Mucosa of stomach (tissue), 1 donor: ENCODE measurements around the gene PLEKHG1.

Experiments
- H3K27me3 ChIP-seq: one replicate; pipeline ENCODE4 v1.7.0; 2013; ENCODE audit warnings: mild to moderate bottlenecking, low read length; ENCODE audit not compliant: control insufficient read depth, insufficient read depth
- H3K36me3 ChIP-seq: one replicate; pipeline ENCODE4 v1.7.0; 2013; ENCODE audit warnings: low read length; ENCODE audit not compliant: control insufficient read depth, insufficient read depth
- H3K4me1 ChIP-seq: one replicate; pipeline ENCODE4 v1.7.0; 2013; ENCODE audit warnings: mild to moderate bottlenecking, low read length; ENCODE audit not compliant: control insufficient read depth, insufficient read depth
- H3K4me3 ChIP-seq: one replicate; pipeline ENCODE4 v1.7.0; 2013; ENCODE audit warnings: low read length
- H3K9ac ChIP-seq: one replicate; pipeline ENCODE4 v1.7.0; 2013; ENCODE audit warnings: mild to moderate bottlenecking, low read length, moderate library complexity
- H3K9me3 ChIP-seq: one replicate; pipeline ENCODE4 v1.7.0; 2013; ENCODE audit warnings: mild to moderate bottlenecking, low read length, moderate library complexity; ENCODE audit not compliant: control insufficient read depth
- donor health status: Pancreatic carcinoma.

PLEKHG1 gene

GRCh38 chr6:150599199-150600009, at the start of gene PLEKHG1:
Gene PLEKHG1, plus strand, starts transcription at chr6:150599885. Its CDS starts 133,797 bp downstream, at chr6:150733682.
- no peaks in the 10 kb centered on the region for H3K9me3 ChIP-seq
- H3K36me3 ChIP-seq, result no peaks in the 10 kb centered on the region
- H3K4me3 ChIP-seq, result peak within 1 kb of the TSS; percentile 58
- no peaks in the 10 kb centered on the region for H3K4me1 ChIP-seq
- no peaks in the 10 kb centered on the region for H3K27me3 ChIP-seq
- H3K9ac ChIP-seq, result peak within 1 kb of the TSS; percentile 67

- Histone ChIP-seq H3K36me3 (no peaks in the 10 kb centered on the region), H3K4me3 (no peak overlapping the region), H3K4me1 (peaks cover 4% of the 10 kb centered on the region)
Measured at GRCh38 chr6:150550244-150550643, 49.4 kb upstream of the PLEKHG1 start.

GRCh38 chr6:150557043-150557599, 42.6 kb upstream of the PLEKHG1 start:
- no peak overlapping the region for H3K9ac ChIP-seq
- H3K36me3 ChIP-seq, result no peaks in the 10 kb centered on the region
- H3K4me3 ChIP-seq, result no peak overlapping the region
- peaks cover 5% of the 10 kb centered on the region for H3K27me3 ChIP-seq
- no peaks in the 10 kb centered on the region for H3K4me1 ChIP-seq
- no peaks in the 10 kb centered on the region for H3K9me3 ChIP-seq

More at GRCh38 chr6:150550244-150550643, 49.4 kb upstream of the PLEKHG1 start:
- Histone ChIP-seq H3K27me3 (peaks cover 5% of the 10 kb centered on the region), H3K9me3 (no peaks in the 10 kb centered on the region), H3K9ac (no peak overlapping the region)

GRCh38 chr6:150560004-150560883, 39.4 kb upstream of the PLEKHG1 start:
- no peak overlapping the region for H3K9ac ChIP-seq
- no peaks in the 10 kb centered on the region for H3K36me3 ChIP-seq
- H3K27me3 ChIP-seq, result no peaks in the 10 kb centered on the region
- no peaks in the 10 kb centered on the region for H3K9me3 ChIP-seq
- H3K4me3 ChIP-seq, result no peak overlapping the region
- H3K4me1 ChIP-seq, result no peaks in the 10 kb centered on the region

- no peaks in the 10 kb centered on the region for H3K4me1 ChIP-seq
- no peaks in the 10 kb centered on the region for H3K36me3 ChIP-seq
- H3K4me3 ChIP-seq, result no peak overlapping the region
- H3K9me3 ChIP-seq, result no peaks in the 10 kb centered on the region
- H3K9ac ChIP-seq, result no peak overlapping the region
- H3K27me3 ChIP-seq, result no peaks in the 10 kb centered on the region
Measured at GRCh38 chr6:150560884-150561219, 38.8 kb upstream of the PLEKHG1 start.

GRCh38 chr6:150565945-150566344, 33.7 kb upstream of the PLEKHG1 start:
- Histone ChIP-seq H3K4me3 (no peak overlapping the region), H3K9ac (no peak overlapping the region), H3K9me3 (no peaks in the 10 kb centered on the region), H3K27me3 (no peaks in the 10 kb centered on the region), H3K36me3 (no peaks in the 10 kb centered on the region), H3K4me1 (no peaks in the 10 kb centered on the region)

GRCh38 chr6:150566486-150566885, 33.2 kb upstream of the PLEKHG1 start:
- Histone ChIP-seq H3K4me1 (no peaks in the 10 kb centered on the region), H3K9me3 (no peaks in the 10 kb centered on the region), H3K9ac (no peak overlapping the region), H3K4me3 (no peak overlapping the region), H3K27me3 (no peaks in the 10 kb centered on the region), H3K36me3 (no peaks in the 10 kb centered on the region)

- Histone ChIP-seq H3K9ac (no peak overlapping the region), H3K4me3 (no peak overlapping the region), H3K27me3 (no peaks in the 10 kb centered on the region)
Measured at GRCh38 chr6:150567380-150567779, 32.3 kb upstream of the PLEKHG1 start.

GRCh38 chr6:150567823-150568383, 31.8 kb upstream of the PLEKHG1 start:
- no peaks in the 10 kb centered on the region for H3K4me1 ChIP-seq

More at GRCh38 chr6:150567380-150567779, 32.3 kb upstream of the PLEKHG1 start:
- Histone ChIP-seq H3K36me3 (no peaks in the 10 kb centered on the region), H3K4me1 (no peaks in the 10 kb centered on the region), H3K9me3 (no peaks in the 10 kb centered on the region)

GRCh38 chr6:150568560-150568959, 31.1 kb upstream of the PLEKHG1 start:
- Histone ChIP-seq H3K9me3 (no peaks in the 10 kb centered on the region), H3K27me3 (no peaks in the 10 kb centered on the region), H3K4me3 (no peak overlapping the region)

More at GRCh38 chr6:150567823-150568383, 31.8 kb upstream of the PLEKHG1 start:
- H3K27me3 ChIP-seq, result no peaks in the 10 kb centered on the region
- no peaks in the 10 kb centered on the region for H3K36me3 ChIP-seq
- H3K9ac ChIP-seq, result no peak overlapping the region
- H3K9me3 ChIP-seq, result no peaks in the 10 kb centered on the region
- H3K4me3 ChIP-seq, result no peak overlapping the region

GRCh38 chr6:150569161-150569560, 30.5 kb upstream of the PLEKHG1 start:
- Histone ChIP-seq H3K27me3 (no peaks in the 10 kb centered on the region), H3K36me3 (no peaks in the 10 kb centered on the region), H3K9ac (no peak overlapping the region), H3K9me3 (no peaks in the 10 kb centered on the region), H3K4me3 (no peak overlapping the region), H3K4me1 (no peaks in the 10 kb centered on the region)

More at GRCh38 chr6:150568560-150568959, 31.1 kb upstream of the PLEKHG1 start:
- no peaks in the 10 kb centered on the region for H3K4me1 ChIP-seq
- H3K9ac ChIP-seq, result no peak overlapping the region
- H3K36me3 ChIP-seq, result no peaks in the 10 kb centered on the region
